ENCODE measurements around the gene GYG2.

DNA sequence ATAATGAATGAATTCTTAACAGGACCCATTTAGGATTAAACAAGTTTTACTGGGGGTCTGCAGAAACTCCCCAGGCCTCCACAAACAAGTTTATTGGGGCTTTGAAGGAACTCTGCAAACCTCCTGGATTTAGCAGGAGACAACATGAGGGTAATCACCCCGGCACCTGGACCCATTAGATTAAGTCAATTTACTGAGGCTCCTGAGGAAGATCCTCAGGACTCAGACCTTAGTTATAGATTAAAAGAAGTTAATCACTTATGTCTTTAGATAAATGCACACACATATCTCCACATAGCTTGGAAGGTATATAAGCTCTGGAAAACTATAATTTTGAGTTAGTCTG, 47.5 kb upstream of the GYG2 start:
- no peak for TF ChIP-seq ZNF37A (tag by site-specific recombination; IDR thresholded peaks at IDR 0.05)
- TF ChIP-seq, protein P1, sequence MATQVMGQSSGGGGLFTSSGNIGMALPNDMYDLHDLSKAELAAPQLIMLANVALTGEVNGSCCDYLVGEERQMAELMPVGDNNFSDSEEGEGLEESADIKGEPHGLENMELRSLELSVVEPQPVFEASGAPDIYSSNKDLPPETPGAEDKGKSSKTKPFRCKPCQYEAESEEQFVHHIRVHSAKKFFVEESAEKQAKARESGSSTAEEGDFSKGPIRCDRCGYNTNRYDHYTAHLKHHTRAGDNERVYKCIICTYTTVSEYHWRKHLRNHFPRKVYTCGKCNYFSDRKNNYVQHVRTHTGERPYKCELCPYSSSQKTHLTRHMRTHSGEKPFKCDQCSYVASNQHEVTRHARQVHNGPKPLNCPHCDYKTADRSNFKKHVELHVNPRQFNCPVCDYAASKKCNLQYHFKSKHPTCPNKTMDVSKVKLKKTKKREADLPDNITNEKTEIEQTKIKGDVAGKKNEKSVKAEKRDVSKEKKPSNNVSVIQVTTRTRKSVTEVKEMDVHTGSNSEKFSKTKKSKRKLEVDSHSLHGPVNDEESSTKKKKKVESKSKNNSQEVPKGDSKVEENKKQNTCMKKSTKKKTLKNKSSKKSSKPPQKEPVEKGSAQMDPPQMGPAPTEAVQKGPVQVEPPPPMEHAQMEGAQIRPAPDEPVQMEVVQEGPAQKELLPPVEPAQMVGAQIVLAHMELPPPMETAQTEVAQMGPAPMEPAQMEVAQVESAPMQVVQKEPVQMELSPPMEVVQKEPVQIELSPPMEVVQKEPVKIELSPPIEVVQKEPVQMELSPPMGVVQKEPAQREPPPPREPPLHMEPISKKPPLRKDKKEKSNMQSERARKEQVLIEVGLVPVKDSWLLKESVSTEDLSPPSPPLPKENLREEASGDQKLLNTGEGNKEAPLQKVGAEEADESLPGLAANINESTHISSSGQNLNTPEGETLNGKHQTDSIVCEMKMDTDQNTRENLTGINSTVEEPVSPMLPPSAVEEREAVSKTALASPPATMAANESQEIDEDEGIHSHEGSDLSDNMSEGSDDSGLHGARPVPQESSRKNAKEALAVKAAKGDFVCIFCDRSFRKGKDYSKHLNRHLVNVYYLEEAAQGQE (tag by site-specific recombination; IDR thresholded peaks at IDR 0.05) = no peak
- TF ChIP-seq SETDB1 (IDR thresholded peaks at IDR 0.05; ENCODE audit: insufficient read length, low read length) = no peak
- no peak for TF ChIP-seq ZNF571 (tag by site-specific recombination; IDR thresholded peaks at IDR 0.05)
- TF ChIP-seq ZNF600 (tag by site-specific recombination; IDR thresholded peaks at IDR 0.05) = no peak
- no peak for TF ChIP-seq ZFP37 (tag by site-specific recombination; IDR thresholded peaks at IDR 0.05)
- TF ChIP-seq, protein P2, sequence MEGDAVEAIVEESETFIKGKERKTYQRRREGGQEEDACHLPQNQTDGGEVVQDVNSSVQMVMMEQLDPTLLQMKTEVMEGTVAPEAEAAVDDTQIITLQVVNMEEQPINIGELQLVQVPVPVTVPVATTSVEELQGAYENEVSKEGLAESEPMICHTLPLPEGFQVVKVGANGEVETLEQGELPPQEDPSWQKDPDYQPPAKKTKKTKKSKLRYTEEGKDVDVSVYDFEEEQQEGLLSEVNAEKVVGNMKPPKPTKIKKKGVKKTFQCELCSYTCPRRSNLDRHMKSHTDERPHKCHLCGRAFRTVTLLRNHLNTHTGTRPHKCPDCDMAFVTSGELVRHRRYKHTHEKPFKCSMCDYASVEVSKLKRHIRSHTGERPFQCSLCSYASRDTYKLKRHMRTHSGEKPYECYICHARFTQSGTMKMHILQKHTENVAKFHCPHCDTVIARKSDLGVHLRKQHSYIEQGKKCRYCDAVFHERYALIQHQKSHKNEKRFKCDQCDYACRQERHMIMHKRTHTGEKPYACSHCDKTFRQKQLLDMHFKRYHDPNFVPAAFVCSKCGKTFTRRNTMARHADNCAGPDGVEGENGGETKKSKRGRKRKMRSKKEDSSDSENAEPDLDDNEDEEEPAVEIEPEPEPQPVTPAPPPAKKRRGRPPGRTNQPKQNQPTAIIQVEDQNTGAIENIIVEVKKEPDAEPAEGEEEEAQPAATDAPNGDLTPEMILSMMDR (tag by site-specific recombination; IDR thresholded peaks at IDR 0.05) = no peak
- TF ChIP-seq TCF7L2 (IDR thresholded peaks at IDR 0.05; ENCODE audit: borderline replicate concordance, low read depth, low read length) = no peak
- TF ChIP-seq ZNF174 (tag by site-specific recombination; IDR thresholded peaks at IDR 0.05) = no peak

Measured in HEK293 (cell line).